Measurements from ENCODE around the gene FGFR1OP2. TPM values are rescaled to one million over a fixed set of nuclear protein-coding genes. Genes with fewer than 3 reads are reported as not detected.

The FGFR1OP2 gene
- total RNA-seq: 65.3 and 92.6 TPM in 2 replicates

GRCh38 chr12:26937863-26938700 lies at the start of gene FGFR1OP2, which contains the start of gene INTS13:
FGFR1OP2 (plus strand) TSS chr12:26938470; CDS start chr12:26954159, 15,689 bp downstream.
INTS13 (minus strand) TSS chr12:26937981; CDS start chr12:26936803, 1,178 bp downstream.

DNA sequence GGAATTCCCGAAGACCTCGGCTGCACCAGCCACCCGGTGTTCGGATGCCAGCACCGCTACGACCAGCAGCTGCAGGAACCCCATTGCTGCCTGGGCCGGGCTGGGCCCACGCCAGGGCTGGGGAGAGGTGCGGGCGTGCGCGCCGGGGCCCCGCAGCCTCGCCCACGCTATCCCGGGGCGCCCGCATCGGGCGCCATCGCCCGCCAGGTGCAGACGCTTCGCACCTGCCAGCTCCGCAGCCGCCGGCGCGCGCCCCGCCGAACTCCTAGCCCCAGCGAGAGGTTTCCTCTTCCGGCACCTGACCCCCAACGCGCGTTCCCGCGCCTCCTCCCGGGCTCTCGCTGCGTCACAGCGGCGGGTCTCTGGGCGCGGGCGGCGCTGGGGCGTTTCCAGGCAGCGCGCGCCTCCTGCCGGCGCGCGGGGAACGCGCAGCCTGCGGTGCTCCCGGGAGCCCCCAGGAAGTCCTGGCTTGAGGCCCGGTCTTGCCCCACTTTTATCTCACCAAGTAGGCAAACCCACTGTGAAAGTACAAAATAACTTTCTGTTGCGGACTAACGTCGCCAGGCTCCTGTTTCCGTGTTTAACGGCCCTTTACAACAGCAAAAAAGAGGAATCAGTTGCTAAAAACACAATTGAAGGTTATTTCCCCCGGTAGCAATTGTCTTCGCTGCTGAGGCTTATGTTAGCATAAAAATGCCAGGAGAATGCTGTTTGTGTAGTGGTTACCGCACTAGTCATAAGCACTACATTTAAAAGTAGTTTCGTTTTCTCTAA lies 76.0 kb downstream of the FGFR1OP2 start, which contains the start of gene TM7SF3:
TM7SF3 (minus strand) TSS at position 300 of the 774 bp plus-strand sequence; CDS start at position 84, 216 bp downstream.

Other genes with a start within 250 kb of the FGFR1OP2 start
- gene ITPR2, start 105.3 kb upstream of the FGFR1OP2 start, total RNA-seq: 80.3 and 83.1 TPM in 2 replicates
- gene INTS13, start 489 bp upstream of the FGFR1OP2 start, total RNA-seq: 42.2 and 44.8 TPM in 2 replicates
- 94.0 and 100 TPM in 2 replicates for gene TM7SF3, start 75.9 kb downstream of the FGFR1OP2 start, total RNA-seq
- gene MED21, start 84.1 kb downstream of the FGFR1OP2 start, total RNA-seq: 32.8 and 33.0 TPM in 2 replicates
- not detected in 2 replicates for gene C12orf71, start 144.1 kb downstream of the FGFR1OP2 start, total RNA-seq